Measurements from ENCODE around the gene S100A6. TPM values are rescaled to one million over a fixed set of nuclear protein-coding genes. Genes with fewer than 3 reads are reported as not detected.

Gene S100A6
- total and polyA plus RNA-seq, 2 donors (not counting 1 experiment from before 2014, with no cell fraction given): 110 to 213 TPM

DNA sequence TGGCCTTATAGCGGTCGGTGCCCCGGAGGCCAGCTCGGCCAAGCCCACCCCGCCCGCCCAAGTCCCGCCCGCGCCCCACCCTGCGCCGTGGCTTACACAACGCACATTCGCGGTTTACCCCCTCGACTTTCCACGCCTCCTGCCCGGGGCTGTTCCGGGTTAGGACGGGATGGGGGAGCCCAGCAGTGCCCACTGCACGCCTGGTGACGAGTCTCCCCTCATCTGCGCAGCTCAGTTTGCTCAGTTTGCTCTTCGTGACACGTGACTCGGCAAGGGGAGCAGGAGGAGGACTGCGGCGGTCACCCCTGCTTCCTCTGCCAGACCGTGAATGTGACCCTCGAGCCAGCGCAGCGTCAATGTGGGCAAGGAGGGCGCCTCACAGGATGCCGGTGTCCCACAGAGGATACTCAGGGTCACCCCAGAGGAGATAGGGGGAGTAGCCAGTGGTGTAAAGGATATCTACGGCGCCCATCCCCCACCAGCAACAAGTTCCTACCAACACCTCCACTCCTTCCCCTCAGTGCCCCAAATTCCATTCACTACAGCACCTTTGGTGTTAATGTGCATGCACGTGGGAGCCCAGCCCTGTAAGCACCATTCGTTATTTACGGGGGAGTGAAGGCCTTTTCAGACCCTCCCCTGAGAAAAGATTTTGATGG is 350 bp upstream of the S100A6 start:
- intact Hi-C loops (cut with micrococcal nuclease): loop anchor here (1.0 to 10.0 kb wide), 3 partner anchors 9 to 139 kb away; partner anchors contain the start of genes CHTOP, ILF2, NPR1 and S100A4
- WGBS (ENCODE audit: insufficient coverage): 3% methylated on average over 26 of the region's 38 CpGs
- POLR2A ChIA-PET: interaction anchor here (0.7 to 2.8 kb wide), 9 partner anchors 9 to 684 kb away, joined by 3 to 20 read pairs (median 5); partner anchors contain the start of genes INTS3, S100A2 and S100A4
- peak; percentile 78 for ATAC-seq (ENCODE audit: low read depth)
- peaks cover 51 to 60% of the 10 kb centered on the region in 2 donors for H3K4me1 ChIP-seq (ENCODE audit: control insufficient read depth in 2 of 2, insufficient read depth in 2 of 2, low read length in 2 of 2)
- peak overlapping the region; percentile 95 for H3K4me3 Mint-ChIP-seq
- peak overlapping the region; percentile 96 for H2AFZ ChIP-seq (ENCODE audit: insufficient read depth, low read depth, low read length, poor library complexity, severe bottlenecking)
- TF ChIP-seq, protein P1, sequence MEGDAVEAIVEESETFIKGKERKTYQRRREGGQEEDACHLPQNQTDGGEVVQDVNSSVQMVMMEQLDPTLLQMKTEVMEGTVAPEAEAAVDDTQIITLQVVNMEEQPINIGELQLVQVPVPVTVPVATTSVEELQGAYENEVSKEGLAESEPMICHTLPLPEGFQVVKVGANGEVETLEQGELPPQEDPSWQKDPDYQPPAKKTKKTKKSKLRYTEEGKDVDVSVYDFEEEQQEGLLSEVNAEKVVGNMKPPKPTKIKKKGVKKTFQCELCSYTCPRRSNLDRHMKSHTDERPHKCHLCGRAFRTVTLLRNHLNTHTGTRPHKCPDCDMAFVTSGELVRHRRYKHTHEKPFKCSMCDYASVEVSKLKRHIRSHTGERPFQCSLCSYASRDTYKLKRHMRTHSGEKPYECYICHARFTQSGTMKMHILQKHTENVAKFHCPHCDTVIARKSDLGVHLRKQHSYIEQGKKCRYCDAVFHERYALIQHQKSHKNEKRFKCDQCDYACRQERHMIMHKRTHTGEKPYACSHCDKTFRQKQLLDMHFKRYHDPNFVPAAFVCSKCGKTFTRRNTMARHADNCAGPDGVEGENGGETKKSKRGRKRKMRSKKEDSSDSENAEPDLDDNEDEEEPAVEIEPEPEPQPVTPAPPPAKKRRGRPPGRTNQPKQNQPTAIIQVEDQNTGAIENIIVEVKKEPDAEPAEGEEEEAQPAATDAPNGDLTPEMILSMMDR (IDR thresholded peaks at IDR 0.05): no peak
- TF ChIP-seq EZH2 (IDR thresholded peaks at IDR 0.05; ENCODE audit: borderline replicate concordance, insufficient read depth, low read depth, low read length, poor library complexity, severe bottlenecking): no peak
- peak overlapping the region; percentile 19 to 95 (median 85) for H3K4me3 ChIP-seq (ENCODE audit: control extremely low read depth in 1 of 5, extremely low read depth in 1 of 5, insufficient read depth in 1 of 5, low read depth in 2 of 5, low read length in 4 of 5)
- H3K36me3 ChIP-seq (replicated peaks in 1 of 2; ENCODE audit: control extremely low read depth in 1 of 2, control insufficient read depth in 1 of 2, extremely low read depth in 1 of 2, insufficient read depth in 2 of 2, low read length in 1 of 2): peaks cover 0 to 4% of the 10 kb centered on the region in 2 experiments
- CTCF ChIA-PET: interaction anchor here (0.5 to 10.9 kb wide), 9 partner anchors 11 to 307 kb away, joined by 3 to 189 read pairs (median 6); partner anchors contain the start of genes S100A2, S100A3 and S100A4
- peak overlapping the region; percentile 83 to 84 for H3K27ac ChIP-seq (ENCODE audit: low read length in 2 of 2)
- peak overlapping the region; percentile 96 for H3K27ac Mint-ChIP-seq
- H3K9me3 Mint-ChIP-seq (ENCODE audit: insufficient read depth): no peaks in the 10 kb centered on the region
- no peaks in the 10 kb centered on the region for H3K27me3 ChIP-seq (replicated peaks in 1 of 4; ENCODE audit: control extremely low read depth in 1 of 4, control insufficient read depth in 3 of 4, insufficient read depth in 4 of 4, low read length in 3 of 4)
- H3K79me2 ChIP-seq (ENCODE audit: control insufficient read depth, insufficient read depth, low read length): peaks cover 10% of the 10 kb centered on the region
- peak overlapping the region; percentile 96 for H3K4me2 ChIP-seq (replicated peaks; ENCODE audit: low read depth, low read length, poor library complexity, severe bottlenecking)
- no peaks in the 10 kb centered on the region for H3K27me3 Mint-ChIP-seq
- peak overlapping the region; percentile 86 for H3K9ac ChIP-seq (ENCODE audit: low read length)
- H4K20me1 ChIP-seq (ENCODE audit: control insufficient read depth, insufficient read depth, low read length, poor library complexity, severe bottlenecking): no peaks in the 10 kb centered on the region
- peak; percentile 74 for DNase-seq
- peaks cover 58% of the 10 kb centered on the region for H3K4me1 Mint-ChIP-seq
- H3K9me3 ChIP-seq (ENCODE audit: control extremely low read depth in 1 of 3, control insufficient read depth in 2 of 3, insufficient read depth in 1 of 3, low read length in 2 of 3): peaks cover 0 to 9% (median 0%) of the 10 kb centered on the region in 3 donors

DNA sequence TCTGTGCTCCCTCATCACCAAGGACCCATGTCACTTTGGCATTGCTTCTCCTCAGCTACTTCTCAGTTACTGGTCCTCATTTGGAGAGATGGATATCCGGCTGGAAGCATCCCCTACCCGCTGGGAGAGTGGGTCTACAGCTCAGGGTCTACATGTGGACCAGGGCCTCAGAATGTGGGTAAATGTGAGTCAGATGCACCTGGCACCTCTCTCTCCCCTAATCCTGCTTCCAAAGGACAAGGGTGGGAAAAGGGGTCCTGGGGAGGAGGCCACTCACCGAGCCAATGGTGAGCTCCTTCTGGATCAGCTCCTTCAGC is 908 bp downstream of the S100A6 start:
- Histone ChIP-seq H2AFZ (ENCODE audit: insufficient read depth, low read depth, low read length, poor library complexity, severe bottlenecking) (peak overlapping the region; percentile 96), H3K9ac (ENCODE audit: low read length) (peak overlapping the region; percentile 86), H3K4me1 (ENCODE audit: control insufficient read depth in 2 of 2, insufficient read depth in 2 of 2, low read length in 2 of 2) (peaks cover 38 to 48% of the 10 kb centered on the region in 2 donors), H3K9me3 (ENCODE audit: control extremely low read depth in 1 of 3, control insufficient read depth in 2 of 3, insufficient read depth in 1 of 3, low read length in 2 of 3) (no peaks in the 10 kb centered on the region), H3K27ac (ENCODE audit: low read length in 2 of 2) (peak overlapping the region in 1 of 2 donors; percentile 84), H3K79me2 (ENCODE audit: control insufficient read depth, insufficient read depth, low read length) (peaks cover 10% of the 10 kb centered on the region), H3K4me2 (replicated peaks; ENCODE audit: low read depth, low read length, poor library complexity, severe bottlenecking) (peak overlapping the region; percentile 96), H4K20me1 (ENCODE audit: control insufficient read depth, insufficient read depth, low read length, poor library complexity, severe bottlenecking) (no peaks in the 10 kb centered on the region), H3K27me3 (replicated peaks in 1 of 4; ENCODE audit: control extremely low read depth in 1 of 4, control insufficient read depth in 3 of 4, insufficient read depth in 4 of 4, low read length in 3 of 4) (no peaks in the 10 kb centered on the region), H3K36me3 (replicated peaks in 1 of 2; ENCODE audit: control extremely low read depth in 1 of 2, control insufficient read depth in 1 of 2, extremely low read depth in 1 of 2, insufficient read depth in 2 of 2, low read length in 1 of 2) (peaks cover 0 to 4% of the 10 kb centered on the region in 2 experiments), H3K4me3 (ENCODE audit: control extremely low read depth in 1 of 5, extremely low read depth in 1 of 5, insufficient read depth in 1 of 5, low read depth in 2 of 5, low read length in 4 of 5) (peak overlapping the region; percentile 75 to 95 (median 85))
- peaks cover 45% of the 10 kb centered on the region for H3K4me1 Mint-ChIP-seq
- POLR2A ChIA-PET: interaction anchor here (0.8 to 2.8 kb wide), 9 partner anchors 10 to 685 kb away, joined by 3 to 20 read pairs (median 5); partner anchors contain the start of genes S100A2 and S100A4
- TF ChIP-seq, protein P1 (IDR thresholded peaks at IDR 0.05): no peak
- no peak for TF ChIP-seq EZH2 (IDR thresholded peaks at IDR 0.05; ENCODE audit: borderline replicate concordance, insufficient read depth, low read depth, low read length, poor library complexity, severe bottlenecking)
- peak overlapping the region; percentile 96 for H3K27ac Mint-ChIP-seq
- no peaks in the 10 kb centered on the region for H3K27me3 Mint-ChIP-seq
- no peak for DNase-seq
- intact Hi-C loops (cut with micrococcal nuclease): loop anchor here (10.0 kb wide), 2 partner anchors 100 to 140 kb away; partner anchors contain the start of genes CHTOP, ILF2 and NPR1
- 100% methylated on average over 1 of the region's 3 CpGs for WGBS (ENCODE audit: insufficient coverage)
- H3K9me3 Mint-ChIP-seq (ENCODE audit: insufficient read depth): no peaks in the 10 kb centered on the region
- CTCF ChIA-PET: interaction anchor here (0.9 to 10.9 kb wide), 11 partner anchors 12 to 137 kb away, joined by 3 to 189 read pairs (median 5); partner anchors contain the start of genes CHTOP, S100A2, S100A3 and S100A4
- ATAC-seq (ENCODE audit: low read depth): no peak
- peak overlapping the region; percentile 95 for H3K4me3 Mint-ChIP-seq
